Testis (tissue), 2 donors: ENCODE measurements around the gene KCNB1.

ENCODE experiments used
- CTCF ChIP-seq, 3 experiments: fragments of 450-650 bp in 2 of 3; fragments of 200-600 bp in 1 of 3; sonication (generic) in 1 of 3; IDR thresholded peaks; one replicate each; pipeline ENCODE4 v1.5.1; 2016 to 2019; ENCODE audit warnings: antibody characterized with exemption in 3 of 3, mild to moderate bottlenecking in 2 of 3, moderate library complexity in 1 of 3
- POLR2A ChIP-seq: fragments of 450-650 bp; IDR thresholded peaks from one replicate; pipeline ENCODE4 v1.6.1; 2017; ENCODE audit warnings: antibody characterized with exemption, mild to moderate bottlenecking, moderate library complexity

GRCh38 chr20:49469060-49469459 lies 13.4 kb downstream of the KCNB1 start:
- no peak for TF ChIP-seq POLR2A
- TF ChIP-seq CTCF (IDR thresholded peaks at IDR 0.05) = no peak
